B cell (primary cell): ENCODE data around the gene DGCR8. TPM values are rescaled to one million over a fixed set of nuclear protein-coding genes. Genes with fewer than 3 reads are reported as not detected.

Source experiments
- ATAC-seq: fragments of 200-7000 bp; cut with Tn5 transposase; one replicate; pipeline ENCODE4 v1.10.0; 2021; ENCODE audit warnings: low read depth, mild to moderate bottlenecking, moderate number of reproducible peaks, moderate library complexity
- CTCF ChIA-PET: fragments of 350-600 bp; sonication (Branson Sonifier 250); formaldehyde crosslinking; loops from one replicate; lab custom pipeline; 2021; ENCODE audit warnings: antibody characterized with exemption, inconsistent platforms; lab: Charles Lee
- POLR2A ChIA-PET: fragments of 350-600 bp; sonication (Branson Sonifier 250); formaldehyde crosslinking; loops from one replicate; lab custom pipeline; 2021; ENCODE audit warnings: antibody characterized with exemption; lab: Charles Lee
- DNase-seq: peaks from one replicate; pipeline ENCODE4 v3.0.0; 2013
- H2AFZ ChIP-seq: 2 replicates; pipeline ENCODE4 v1.6.1; 2012; ENCODE audit warnings: mild to moderate bottlenecking, low read depth, low read length; ENCODE audit not compliant: insufficient read depth, poor library complexity, severe bottlenecking
- H3K27ac ChIP-seq, 2 donors: 1 replicate in 1 of 2; 2 replicates in 1 of 2; pipeline ENCODE4 v1.5.1; 2012 to 2013; ENCODE audit warnings: low read length in 2 of 2, mild to moderate bottlenecking in 2 of 2, moderate library complexity in 1 of 2
- H3K27me3 ChIP-seq, 4 experiments: fragments of 200-600 bp in 1 of 4; sonication (generic) in 1 of 4; replicated peaks in 1 of 4; 1 replicate in 2 of 4; 2 replicates in 2 of 4; pipeline versions ENCODE4 v1.6.1 to v1.7.0; 2013 to 2016; ENCODE audit warnings: low read length in 3 of 4, mild to moderate bottlenecking in 2 of 4, mixed read lengths in 1 of 4, moderate library complexity in 1 of 4; ENCODE audit not compliant: insufficient read depth in 4 of 4, control insufficient read depth in 3 of 4; ENCODE audit errors: control extremely low read depth in 1 of 4
- H3K36me3 ChIP-seq, 2 experiments: replicated peaks in 1 of 2; 1 replicate in 1 of 2; 2 replicates in 1 of 2; pipeline versions ENCODE4 v1.6.1 to v1.7.1; 2013; ENCODE audit warnings: low read length in 1 of 2; ENCODE audit not compliant: insufficient read depth in 2 of 2, control insufficient read depth in 1 of 2; ENCODE audit errors: control extremely low read depth in 1 of 2, extremely low read depth in 1 of 2
- H3K4me1 ChIP-seq, 2 donors: fragments of 200-600 bp in 1 of 2; sonication (generic) in 1 of 2; 1 replicate in 1 of 2; 2 replicates in 1 of 2; pipeline versions ENCODE4 v1.5.1 to v1.6.1; 2013 to 2017; ENCODE audit warnings: low read length in 2 of 2; ENCODE audit not compliant: control insufficient read depth in 2 of 2, insufficient read depth in 2 of 2
- H3K4me2 ChIP-seq: replicated peaks from 2 replicates; pipeline ENCODE3; 2012; ENCODE audit warnings: mild to moderate bottlenecking, low read depth, low read length; ENCODE audit not compliant: poor library complexity, severe bottlenecking
- H3K4me3 ChIP-seq, 5 experiments: fragments of 200-600 bp in 1 of 5; sonication (generic) in 1 of 5; 1 replicate in 3 of 5; 2 replicates in 2 of 5; pipeline versions ENCODE4 v1.5.1 to v1.7.0; 2011 to 2016; ENCODE audit warnings: low read length in 4 of 5, mild to moderate bottlenecking in 4 of 5, low read depth in 2 of 5, control low read depth in 1 of 5, moderate library complexity in 1 of 5; ENCODE audit not compliant: insufficient read depth in 1 of 5; ENCODE audit errors: control extremely low read depth in 1 of 5, extremely low read depth in 1 of 5
- H3K79me2 ChIP-seq: fragments of 200-600 bp; sonication (generic); one replicate; pipeline ENCODE4 v1.6.0; 2016; ENCODE audit warnings: low read length; ENCODE audit not compliant: control insufficient read depth, insufficient read depth
- H3K9ac ChIP-seq: fragments of 200-600 bp; sonication (generic); 2 replicates; pipeline ENCODE4 v1.6.1; 2017; ENCODE audit warnings: mild to moderate bottlenecking, low read length, moderate library complexity
- H3K9me3 ChIP-seq, 3 donors: one replicate each; pipeline versions ENCODE4 v1.6.1 to v1.7.1; 2013; ENCODE audit warnings: low read length in 2 of 3; ENCODE audit not compliant: control insufficient read depth in 2 of 3, insufficient read depth in 1 of 3; ENCODE audit errors: control extremely low read depth in 1 of 3
- H4K20me1 ChIP-seq: 2 replicates; pipeline ENCODE4 v1.6.0; 2012; ENCODE audit warnings: mild to moderate bottlenecking, low read length; ENCODE audit not compliant: insufficient read depth, control insufficient read depth, poor library complexity, severe bottlenecking
- H3K27ac Mint-ChIP-seq: one replicate; pipeline ENCODE4 v1.8.0; 2021; ENCODE audit warnings: mixed read lengths
- H3K27me3 Mint-ChIP-seq: one replicate; pipeline ENCODE4 v1.8.0; 2021; ENCODE audit warnings: mixed read lengths
- H3K4me1 Mint-ChIP-seq: one replicate; pipeline ENCODE4 v1.8.0; 2021; ENCODE audit warnings: mixed read lengths
- H3K4me3 Mint-ChIP-seq: one replicate; pipeline ENCODE4 v1.8.0; 2021; ENCODE audit warnings: mixed read lengths
- H3K9me3 Mint-ChIP-seq: one replicate; pipeline ENCODE4 v1.8.0; 2022; ENCODE audit warnings: mixed read lengths; ENCODE audit not compliant: insufficient read depth
- EZH2 ChIP-seq: IDR thresholded peaks from 2 replicates; pipeline ENCODE4 v1.6.1; 2012; ENCODE audit warnings: borderline replicate concordance, low read depth, mild to moderate bottlenecking, moderate library complexity, low read length; ENCODE audit not compliant: insufficient read depth, poor library complexity, severe bottlenecking
- WGBS: methylation state at CpG from one replicate; pipeline ENCODE4 v1.1.5; 2013; ENCODE audit warnings: missing lambda C conversion rate; ENCODE audit not compliant: insufficient coverage; 5-methylcytosine and 5-hydroxymethylcytosine counted together
- intact Hi-C: fragments of 100-400 bp; cut with micrococcal nuclease; formaldehyde crosslinking; loops from one replicate; pipeline ENCODE4 v1.10.0; 2022
- polyA plus RNA-seq: library from polyadenylated mRNA; depleted of rRNA; stranded (reverse); fragments of >200 nt; gene quantifications from 2 replicates; pipeline ENCODE4 v1.2.3, GENCODE V29; 2012
- total RNA-seq, 2 donors: library from RNA; stranded (reverse); fragments of 120-200 nt in 1 of 2; gene quantifications; 1 replicate in 1 of 2; 2 replicates in 1 of 2; pipeline versions ENCODE4 v1.2.3 to v1.2.4, GENCODE V29; 2013 to 2022
- TF ChIP-seq, protein P1 (sequence below): fragments of 200-600 bp; IDR thresholded peaks from one replicate; pipeline ENCODE4 v1.8.0; 2022; ENCODE audit warnings: antibody characterized with exemption, mild to moderate bottlenecking

Gene DGCR8
- total and polyA plus RNA-seq, 2 donors (not counting 1 experiment from before 2014, with no cell fraction given), result 19.6 to 43.2 TPM

DNA sequence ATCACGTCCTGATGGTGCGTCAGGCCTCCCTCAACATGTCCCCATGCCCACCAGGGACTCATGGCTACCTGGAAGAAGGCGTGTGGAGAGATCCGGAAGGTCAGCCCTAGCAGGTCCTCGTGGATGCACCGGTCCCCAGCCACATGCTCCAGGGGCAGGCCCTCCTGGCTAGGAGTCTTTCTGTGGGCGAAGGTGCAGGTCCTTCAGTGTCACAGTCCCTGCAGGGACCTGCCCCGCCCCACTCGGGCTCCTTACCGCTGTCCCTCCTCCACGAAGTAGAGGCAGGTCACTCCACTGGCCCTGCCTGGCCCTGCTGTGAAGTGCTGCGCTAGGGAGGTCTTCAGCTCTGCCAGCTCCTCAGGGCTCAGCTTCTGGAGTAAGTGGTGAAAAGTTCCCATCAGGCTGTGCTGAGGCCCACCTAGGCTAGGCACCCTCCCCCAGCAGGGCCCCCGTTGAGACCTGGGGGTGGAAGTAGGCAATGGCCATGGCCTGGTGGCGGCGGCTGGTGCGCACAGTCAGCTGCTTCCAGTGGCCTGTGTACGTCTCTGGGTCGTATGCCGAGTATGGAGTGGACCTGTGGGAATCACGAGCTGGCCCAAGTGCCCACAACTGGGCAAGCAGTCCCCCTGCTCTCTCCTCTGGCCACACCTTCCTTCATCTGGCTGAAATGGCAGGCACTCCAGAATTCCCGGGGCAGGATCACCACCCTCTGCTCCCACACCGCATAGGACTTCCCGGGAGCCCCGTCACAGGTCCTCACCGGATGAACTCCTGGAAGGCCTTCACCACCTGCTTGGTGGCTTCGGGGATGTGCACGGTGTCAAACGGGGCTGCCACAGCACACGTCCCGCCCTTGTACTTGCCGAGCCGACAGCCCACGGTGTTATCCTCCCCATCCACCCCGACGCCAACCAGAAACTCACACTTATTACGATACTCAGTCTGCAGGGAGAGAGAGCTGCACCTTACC is 34.8 kb downstream of the DGCR8 start:
- H3K36me3 ChIP-seq, result peaks cover 0 to 39% of the 10 kb centered on the region in 2 experiments
- H3K4me2 ChIP-seq, result no peak overlapping the region
- H3K4me1 ChIP-seq, result peaks cover 19 to 44% of the 10 kb centered on the region in 2 donors
- 96% methylated on average over 30 of the region's 36 CpGs for WGBS
- no peak overlapping the region for H2AFZ ChIP-seq
- TF ChIP-seq, protein P1, sequence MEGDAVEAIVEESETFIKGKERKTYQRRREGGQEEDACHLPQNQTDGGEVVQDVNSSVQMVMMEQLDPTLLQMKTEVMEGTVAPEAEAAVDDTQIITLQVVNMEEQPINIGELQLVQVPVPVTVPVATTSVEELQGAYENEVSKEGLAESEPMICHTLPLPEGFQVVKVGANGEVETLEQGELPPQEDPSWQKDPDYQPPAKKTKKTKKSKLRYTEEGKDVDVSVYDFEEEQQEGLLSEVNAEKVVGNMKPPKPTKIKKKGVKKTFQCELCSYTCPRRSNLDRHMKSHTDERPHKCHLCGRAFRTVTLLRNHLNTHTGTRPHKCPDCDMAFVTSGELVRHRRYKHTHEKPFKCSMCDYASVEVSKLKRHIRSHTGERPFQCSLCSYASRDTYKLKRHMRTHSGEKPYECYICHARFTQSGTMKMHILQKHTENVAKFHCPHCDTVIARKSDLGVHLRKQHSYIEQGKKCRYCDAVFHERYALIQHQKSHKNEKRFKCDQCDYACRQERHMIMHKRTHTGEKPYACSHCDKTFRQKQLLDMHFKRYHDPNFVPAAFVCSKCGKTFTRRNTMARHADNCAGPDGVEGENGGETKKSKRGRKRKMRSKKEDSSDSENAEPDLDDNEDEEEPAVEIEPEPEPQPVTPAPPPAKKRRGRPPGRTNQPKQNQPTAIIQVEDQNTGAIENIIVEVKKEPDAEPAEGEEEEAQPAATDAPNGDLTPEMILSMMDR, result no peak
- TF ChIP-seq EZH2, result no peak
- POLR2A ChIA-PET, result no interaction called here
- H3K4me3 ChIP-seq, result no peak overlapping the region
- H3K27ac ChIP-seq, result no peak overlapping the region
- H3K27me3 Mint-ChIP-seq, result no peaks in the 10 kb centered on the region
- no peak for ATAC-seq
- no peaks in the 10 kb centered on the region for H3K9me3 ChIP-seq
- DNase-seq, result peak; percentile 13
- intact Hi-C loops, result loop anchor here (5.0 to 10.0 kb wide), 2 partner anchors 740 to 888 kb away; partner anchors contain the start of genes PI4KA, SNAP29 and THAP7
- no peaks in the 10 kb centered on the region for H3K9me3 Mint-ChIP-seq
- H4K20me1 ChIP-seq, result peaks cover 28% of the 10 kb centered on the region
- peaks cover 32% of the 10 kb centered on the region for H3K4me1 Mint-ChIP-seq
- no peak overlapping the region for H3K9ac ChIP-seq
- peak overlapping the region; percentile 60 for H3K4me3 Mint-ChIP-seq
- peak overlapping the region; percentile 77 for H3K27ac Mint-ChIP-seq
- no peaks in the 10 kb centered on the region for H3K27me3 ChIP-seq
- CTCF ChIA-PET, result no interaction called here
- H3K79me2 ChIP-seq, result peaks cover 39% of the 10 kb centered on the region
